GM12873 (cell line): ENCODE results near the gene CRYGS.

Source experiments
- CTCF ChIP-seq: IDR thresholded peaks from 2 replicates; pipeline ENCODE4 v1.5.1; 2012; ENCODE audit warnings: low read depth, mild to moderate bottlenecking, moderate library complexity, low read length, control low read depth; ENCODE audit not compliant: insufficient read depth; ENCODE audit errors: missing control alignments

CRYGS gene

DNA sequence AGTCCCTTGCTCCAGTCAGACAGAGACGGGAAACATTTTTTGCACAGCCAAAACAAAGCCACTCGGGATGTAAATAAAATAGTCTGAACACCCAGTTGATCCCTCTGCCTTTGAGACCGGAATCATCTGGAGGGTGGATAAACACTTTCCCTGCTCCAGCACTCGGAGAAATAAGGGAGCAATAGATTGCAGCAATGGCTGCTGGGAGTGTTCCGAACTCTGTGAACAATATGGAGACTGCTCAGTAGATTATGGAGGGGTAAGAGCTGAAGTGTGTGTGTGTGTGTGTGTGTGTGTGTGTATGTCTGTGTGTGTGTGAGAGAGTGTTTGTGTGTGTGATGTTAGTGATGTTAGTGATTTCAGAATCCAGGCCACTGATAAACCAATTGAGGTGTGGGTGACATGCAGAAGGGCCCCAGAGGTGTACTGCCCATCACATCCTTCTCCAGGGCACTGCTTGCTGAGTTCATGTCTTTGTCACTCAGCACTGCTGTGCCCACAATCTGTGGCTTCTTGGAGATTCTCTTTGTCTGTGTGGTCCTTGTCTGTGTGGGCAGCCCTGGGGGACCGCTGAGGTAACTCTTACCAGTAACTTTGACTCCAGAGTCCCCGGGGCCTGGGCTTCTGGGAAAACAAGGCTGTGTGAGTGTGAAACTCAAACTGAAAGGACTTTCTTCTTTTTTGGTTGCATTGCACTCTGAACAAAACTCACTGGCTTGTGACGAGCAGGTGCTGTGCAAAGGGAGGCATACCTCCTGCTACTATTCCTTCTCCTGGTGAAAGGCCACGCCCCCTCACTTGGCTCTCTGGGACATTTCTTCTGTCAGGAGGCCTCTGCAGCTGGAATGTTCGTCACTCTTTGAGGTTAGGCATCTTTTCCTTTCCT lies 23.0 kb downstream of the CRYGS start:
- no peak for TF ChIP-seq CTCF

- TF ChIP-seq CTCF = no peak
Measured at GRCh38 chr3:186520431-186520830, 23.7 kb downstream of the CRYGS start.

DNA sequence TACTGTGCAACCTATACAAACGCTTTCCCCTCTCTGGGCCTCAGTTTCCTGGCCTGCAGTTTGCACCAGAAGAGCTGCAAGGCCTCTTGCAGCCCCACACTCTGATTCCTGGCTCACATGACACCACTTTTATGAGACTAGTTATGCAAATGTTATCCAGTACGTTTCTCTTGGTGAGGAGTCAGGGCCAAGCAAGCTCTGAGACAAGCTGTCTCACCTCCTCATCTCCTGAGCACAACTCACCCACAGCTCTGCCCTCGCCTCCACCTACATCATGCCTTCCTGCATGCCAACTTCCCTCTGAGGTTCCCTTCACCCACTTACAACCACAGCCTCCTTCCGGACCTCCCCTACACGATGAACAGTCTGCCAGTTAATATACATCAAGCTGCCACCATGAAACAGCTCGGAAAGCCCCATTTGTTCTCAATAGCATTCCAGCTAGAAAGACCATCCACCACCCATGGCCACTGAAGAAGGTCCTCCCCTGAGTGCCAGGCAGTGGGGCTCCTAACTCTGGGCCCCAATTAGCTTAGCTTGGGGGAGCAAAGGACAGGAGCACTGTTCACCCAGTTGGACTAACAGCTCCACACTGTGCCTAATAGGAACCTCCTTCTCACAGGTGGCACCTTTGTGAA lies 25.0 kb downstream of the CRYGS start:
- no peak for TF ChIP-seq CTCF

DNA sequence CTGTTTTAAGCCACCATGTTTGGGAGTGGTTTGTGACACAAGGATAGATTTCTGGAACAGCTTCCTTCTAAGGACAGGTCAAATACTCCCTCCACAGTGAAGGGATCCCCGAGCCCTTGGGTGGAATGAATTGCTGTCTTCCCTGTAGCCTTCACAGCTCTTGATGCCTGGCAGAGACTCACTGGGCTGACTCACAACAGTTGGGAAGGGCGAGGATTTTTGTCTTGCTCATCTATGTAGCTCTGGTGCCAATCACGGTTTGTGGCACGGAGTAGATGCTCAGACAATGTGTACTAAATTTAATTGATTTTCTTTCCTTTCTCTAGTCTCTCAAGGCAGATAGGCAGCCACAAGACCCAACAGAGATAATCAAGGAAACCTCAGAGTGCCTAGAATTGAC lies 27.0 kb downstream of the CRYGS start:
- TF ChIP-seq CTCF = no peak

- TF ChIP-seq CTCF = no peak
Measured at GRCh38 chr3:186516646-186517045, 27.5 kb downstream of the CRYGS start.

DNA sequence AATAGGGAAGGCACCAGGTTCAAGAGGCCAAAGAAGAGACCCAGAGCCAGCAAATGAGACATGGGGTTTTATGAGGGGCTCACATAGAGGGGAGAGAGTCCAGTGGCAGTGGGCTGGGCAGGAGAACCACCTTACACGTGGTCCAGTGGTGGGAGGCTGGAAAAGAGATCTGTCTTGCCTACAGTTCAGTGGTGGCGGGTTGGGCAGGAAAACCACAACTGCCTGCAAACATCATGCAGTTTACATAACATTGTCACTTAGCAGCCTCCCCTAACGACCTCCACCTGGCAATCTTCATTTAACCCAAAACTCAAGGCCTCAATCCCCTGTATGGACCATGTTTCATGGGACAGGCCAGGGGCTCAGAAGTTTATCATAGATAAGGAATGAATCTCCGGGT lies 29.1 kb downstream of the CRYGS start:
- no peak for TF ChIP-seq CTCF

DNA sequence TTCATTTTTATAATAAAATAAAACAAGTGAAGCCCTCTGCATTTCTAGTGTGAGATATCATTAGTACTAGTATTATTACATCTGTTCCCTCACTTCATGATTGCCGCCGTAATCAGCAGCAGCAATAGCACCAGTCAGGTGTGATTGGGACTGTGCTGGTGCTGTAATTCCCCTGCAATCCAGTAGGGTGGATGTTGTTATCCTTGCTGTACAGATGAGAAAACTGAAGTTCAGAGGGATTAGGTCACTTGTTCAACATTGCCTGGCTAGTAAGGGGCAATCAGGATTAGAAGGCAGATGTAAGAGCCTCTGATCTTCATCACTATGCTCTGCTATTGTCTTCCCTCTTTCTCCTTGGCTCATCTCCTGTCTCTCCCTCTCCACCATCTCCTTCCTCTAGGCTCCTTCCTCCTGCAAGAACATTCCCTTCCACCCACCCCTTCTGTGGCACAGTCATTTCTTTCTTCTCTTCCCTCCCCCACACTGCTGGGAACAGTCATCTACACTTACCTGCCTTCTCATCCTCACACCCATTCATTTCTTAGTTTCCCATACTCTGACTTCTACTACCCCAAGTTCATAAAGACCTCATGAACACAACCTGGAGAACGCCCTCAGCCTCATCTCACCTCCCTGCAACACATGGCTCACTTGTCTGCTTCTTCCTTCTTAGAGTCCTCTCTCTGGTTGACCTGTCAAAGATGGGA lies 29.7 kb downstream of the CRYGS start:
- TF ChIP-seq CTCF = peak; percentile 69
